GM12878 (cell line): ENCODE results near the gene HLA-DMA. TPM values are rescaled to one million over a fixed set of nuclear protein-coding genes. Genes with fewer than 3 reads are reported as not detected.

Source experiments
- CHD1 ChIP-seq: IDR thresholded peaks from 2 replicates; pipeline ENCODE4 v1.6.1; 2012; ENCODE audit warnings: low read depth, low read length, improper control_type of control experiment
- POLR2AphosphoS5 ChIP-seq: IDR thresholded peaks from 2 replicates; pipeline ENCODE4 v1.6.1; 2011; ENCODE audit warnings: mild to moderate bottlenecking, low read length, inconsistent platforms
- polyA plus RNA-seq, 11 experiments: library from polyadenylated mRNA; depleted of rRNA in 4 of 11; unstranded in 6 of 11; stranded (reverse) in 5 of 11; fragments of >200 nt; fragmentation: Nextera tagmentation in 4 of 11; fragmentation: Illumina TruSeq in 1 of 11; extraction: Ambion mirVana in 4 of 11; extraction: Trizol in 1 of 11; gene quantifications; 1 replicate in 1 of 11; 2 replicates in 10 of 11; pipeline versions ENCODE4 v1.2.1 to v1.2.3, GENCODE V29; 2011 to 2016; ENCODE audit warnings: inconsistent platforms in 2 of 11, missing spikeins in 2 of 11, low read depth in 1 of 11
- total RNA-seq, 4 experiments: library from RNA; depleted of rRNA in 3 of 4; stranded (reverse); fragments of >200 nt in 3 of 4; fragmentation: Illumina TruSeq in 1 of 4; extraction: Trizol in 1 of 4; gene quantifications; 2 replicates each; pipeline versions ENCODE4 v1.2.1 to v1.2.3, GENCODE V29; 2013 to 2021
- TF ChIP-seq, protein P1 (sequence below): IDR thresholded peaks from 2 replicates; pipeline ENCODE4 v1.6.1; 2011; ENCODE audit warnings: borderline replicate concordance, low read depth, mild to moderate bottlenecking, moderate library complexity, mixed read lengths, low read length; ENCODE audit not compliant: insufficient read depth; ENCODE audit errors: extremely low read length
- TF ChIP-seq, protein P2 (sequence below): fragments of 450-650 bp; IDR thresholded peaks from 2 replicates; pipeline ENCODE4 v1.6.1; 2016; ENCODE audit warnings: mild to moderate bottlenecking, moderate library complexity, borderline replicate concordance

Gene HLA-DMA
- total and polyA plus RNA-seq, 10 of the 15 experiments (the other 5 are each of a cell fraction or from before 2014, with no cell fraction given) = 177 to 552 (median 309) TPM

DNA sequence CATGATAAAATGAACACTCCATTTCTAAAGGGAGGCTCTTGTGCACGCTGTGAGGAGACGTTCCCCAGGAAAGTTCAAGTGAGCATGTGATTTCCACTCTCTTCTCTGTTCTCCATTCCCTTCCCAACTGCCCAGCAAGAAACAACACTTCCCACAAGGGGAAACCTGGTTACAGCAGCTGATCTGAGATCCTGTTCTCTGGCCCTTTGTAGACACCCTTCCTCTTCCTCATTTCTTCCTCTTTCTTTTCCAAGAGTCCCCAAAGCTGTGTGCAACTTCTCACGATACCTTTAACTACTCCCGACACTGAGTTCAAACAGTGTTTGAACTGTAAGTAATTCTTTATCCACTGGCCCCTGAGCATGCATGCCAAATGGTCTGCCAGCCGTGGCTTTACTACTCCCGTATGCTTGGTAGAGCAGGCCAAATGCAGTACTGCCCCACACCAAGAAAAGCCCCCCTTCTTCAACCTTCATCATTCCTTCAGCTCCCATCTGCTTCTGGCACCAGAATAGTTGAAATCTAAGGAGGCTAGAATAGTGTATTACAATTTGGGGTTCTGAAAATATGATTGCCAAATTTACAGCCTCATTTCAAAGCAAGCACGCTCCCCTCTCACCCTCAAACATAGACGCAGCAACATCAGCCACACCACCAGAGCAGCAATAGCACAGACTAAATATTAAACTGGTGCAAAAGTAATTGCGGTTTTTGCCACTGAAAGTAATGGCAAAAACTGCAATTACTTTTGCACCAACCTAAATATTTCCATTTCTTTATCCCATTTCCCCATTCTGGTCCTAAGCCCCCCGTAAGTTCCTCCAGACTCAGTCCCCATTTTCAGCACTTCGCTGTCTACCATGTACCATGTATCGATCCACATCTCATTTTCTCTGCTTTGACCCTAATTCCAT, 16.4 kb downstream of the HLA-DMA start (continued):
- TF ChIP-seq, protein P1, sequence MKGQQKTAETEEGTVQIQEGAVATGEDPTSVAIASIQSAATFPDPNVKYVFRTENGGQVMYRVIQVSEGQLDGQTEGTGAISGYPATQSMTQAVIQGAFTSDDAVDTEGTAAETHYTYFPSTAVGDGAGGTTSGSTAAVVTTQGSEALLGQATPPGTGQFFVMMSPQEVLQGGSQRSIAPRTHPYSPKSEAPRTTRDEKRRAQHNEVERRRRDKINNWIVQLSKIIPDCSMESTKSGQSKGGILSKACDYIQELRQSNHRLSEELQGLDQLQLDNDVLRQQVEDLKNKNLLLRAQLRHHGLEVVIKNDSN = no peak
- TF ChIP-seq, protein P2, sequence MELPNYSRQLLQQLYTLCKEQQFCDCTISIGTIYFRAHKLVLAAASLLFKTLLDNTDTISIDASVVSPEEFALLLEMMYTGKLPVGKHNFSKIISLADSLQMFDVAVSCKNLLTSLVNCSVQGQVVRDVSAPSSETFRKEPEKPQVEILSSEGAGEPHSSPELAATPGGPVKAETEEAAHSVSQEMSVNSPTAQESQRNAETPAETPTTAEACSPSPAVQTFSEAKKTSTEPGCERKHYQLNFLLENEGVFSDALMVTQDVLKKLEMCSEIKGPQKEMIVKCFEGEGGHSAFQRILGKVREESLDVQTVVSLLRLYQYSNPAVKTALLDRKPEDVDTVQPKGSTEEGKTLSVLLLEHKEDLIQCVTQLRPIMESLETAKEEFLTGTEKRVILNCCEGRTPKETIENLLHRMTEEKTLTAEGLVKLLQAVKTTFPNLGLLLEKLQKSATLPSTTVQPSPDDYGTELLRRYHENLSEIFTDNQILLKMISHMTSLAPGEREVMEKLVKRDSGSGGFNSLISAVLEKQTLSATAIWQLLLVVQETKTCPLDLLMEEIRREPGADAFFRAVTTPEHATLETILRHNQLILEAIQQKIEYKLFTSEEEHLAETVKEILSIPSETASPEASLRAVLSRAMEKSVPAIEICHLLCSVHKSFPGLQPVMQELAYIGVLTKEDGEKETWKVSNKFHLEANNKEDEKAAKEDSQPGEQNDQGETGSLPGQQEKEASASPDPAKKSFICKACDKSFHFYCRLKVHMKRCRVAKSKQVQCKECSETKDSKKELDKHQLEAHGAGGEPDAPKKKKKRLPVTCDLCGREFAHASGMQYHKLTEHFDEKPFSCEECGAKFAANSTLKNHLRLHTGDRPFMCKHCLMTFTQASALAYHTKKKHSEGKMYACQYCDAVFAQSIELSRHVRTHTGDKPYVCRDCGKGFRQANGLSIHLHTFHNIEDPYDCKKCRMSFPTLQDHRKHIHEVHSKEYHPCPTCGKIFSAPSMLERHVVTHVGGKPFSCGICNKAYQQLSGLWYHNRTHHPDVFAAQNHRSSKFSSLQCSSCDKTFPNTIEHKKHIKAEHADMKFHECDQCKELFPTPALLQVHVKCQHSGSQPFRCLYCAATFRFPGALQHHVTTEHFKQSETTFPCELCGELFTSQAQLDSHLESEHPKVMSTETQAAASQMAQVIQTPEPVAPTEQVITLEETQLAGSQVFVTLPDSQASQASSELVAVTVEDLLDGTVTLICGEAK = peak; percentile 50; the same call in 1 of the 2 replicates
- 0 out of 2 replicates have a peak, but pooled peaks have one; percentile 10 for TF ChIP-seq POLR2AphosphoS5
- TF ChIP-seq CHD1 = no peak
